GM18951 (cell line): ENCODE results near the gene SLC7A7.
A peak's percentile ranks its signal among the peaks of the same experiment; 100 is the strongest.
"Not testable (repeated sequence)": the region's sequence is repeated elsewhere in the genome, so short reads cannot be mapped to it uniquely, and the experiment has no call there.

Experiments used
- POLR2A ChIP-seq: IDR thresholded peaks from 4 replicates; pipeline ENCODE4 v1.6.1; 2011; ENCODE audit warnings: mild to moderate bottlenecking; ENCODE audit not compliant: insufficient read length, insufficient read depth; ENCODE audit errors: extremely low read depth
- in situ Hi-C: fragments of 300-500 bp; cut with MboI; formaldehyde crosslinking; loops from one replicate; pipeline ENCODE4 v1.12.0; 2022; ENCODE audit warnings: low sequenced_read_pairs, mixed read lengths, inconsistent platforms; ENCODE audit not compliant: unreplicated experiment

The SLC7A7 gene

GRCh38 chr14:22838631-22839041, 23.4 kb upstream of the SLC7A7 start:
- TF ChIP-seq POLR2A: no peak
- in situ Hi-C loops: no loop called here

- in situ Hi-C loops: no loop called here
- TF ChIP-seq POLR2A: no peak
Observed at GRCh38 chr14:22837750-22838538, 22.7 kb upstream of the SLC7A7 start.

DNA sequence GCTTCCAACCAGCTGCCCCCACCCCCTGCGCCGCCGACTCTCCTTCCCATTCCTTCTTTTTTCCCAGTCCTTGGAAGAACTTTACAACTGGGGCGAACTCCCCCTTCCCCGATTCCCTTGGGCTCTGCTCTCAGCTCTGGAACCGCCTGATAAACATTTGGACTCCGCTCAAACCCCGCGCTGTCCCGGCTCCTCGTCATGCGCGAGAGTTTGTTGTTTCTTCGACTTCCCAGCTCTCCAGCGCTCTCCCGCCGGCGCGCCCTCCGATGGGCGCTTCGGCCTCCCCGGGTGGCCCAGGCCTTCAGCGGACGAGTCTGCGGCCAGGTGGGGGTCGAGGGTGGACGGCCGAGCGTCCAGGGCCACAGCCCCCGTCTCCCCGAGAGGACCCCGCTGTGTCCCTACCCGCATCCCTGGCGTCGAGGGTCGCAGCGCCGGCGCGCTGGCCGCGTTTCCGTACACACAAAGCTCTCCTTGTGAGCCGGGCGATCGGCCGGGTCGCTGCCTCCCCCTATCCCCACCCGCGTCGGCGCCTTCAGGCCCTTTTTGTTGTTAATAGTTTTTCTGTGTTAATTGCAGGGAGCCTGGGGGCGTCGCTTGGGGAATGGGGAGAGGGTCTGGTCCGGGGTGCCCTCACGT, 22.0 kb upstream of the SLC7A7 start:
- no peak for TF ChIP-seq POLR2A
- in situ Hi-C loops: no loop called here

DNA sequence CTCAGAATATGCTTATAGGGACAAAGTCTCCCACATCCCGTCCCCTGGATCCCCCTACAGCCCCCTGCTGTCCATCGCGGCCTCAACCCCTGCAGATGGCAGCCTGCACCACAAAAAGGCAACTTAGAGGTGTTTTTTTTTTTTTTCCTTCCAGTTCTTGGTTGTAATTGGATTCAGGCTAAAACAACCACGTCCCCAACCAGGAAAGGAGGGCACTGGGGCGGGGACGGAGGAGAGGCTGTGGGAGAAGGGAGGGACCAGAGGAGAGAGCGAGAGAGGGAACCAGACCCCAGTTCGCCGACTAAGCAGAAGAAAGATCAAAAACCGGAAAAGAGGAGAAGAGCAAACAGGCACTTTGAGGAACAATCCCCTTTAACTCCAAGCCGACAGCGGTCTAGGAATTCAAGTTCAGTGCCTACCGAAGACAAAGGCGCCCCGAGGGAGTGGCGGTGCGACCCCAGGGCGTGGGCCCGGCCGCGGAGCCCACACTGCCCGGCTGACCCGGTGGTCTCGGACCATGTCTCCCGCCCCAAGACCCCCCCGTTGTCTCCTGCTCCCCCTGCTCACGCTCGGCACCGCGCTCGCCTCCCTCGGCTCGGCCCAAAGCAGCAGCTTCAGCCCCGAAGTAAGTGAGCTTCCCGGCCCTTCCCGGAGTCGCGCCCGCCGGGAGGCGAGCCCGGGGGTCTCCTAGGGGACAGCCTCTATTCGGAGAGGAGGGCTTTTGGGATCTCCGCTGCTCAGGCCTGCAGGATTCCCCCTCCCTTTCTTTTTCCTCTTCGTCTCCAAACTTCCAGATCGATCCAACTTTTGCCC, 21.3 kb upstream of the SLC7A7 start, which contains the start of gene MMP14:
Gene MMP14 (plus strand): TSS at position 285 of the 813 bp plus-strand sequence. CDS start 233 bp downstream, at position 518.
- in situ Hi-C loops: no loop called here
- TF ChIP-seq POLR2A: no peak

GRCh38 chr14:22835505-22835904, 20.3 kb upstream of the SLC7A7 start:
- in situ Hi-C loops: no loop called here
- TF ChIP-seq POLR2A: no peak

DNA sequence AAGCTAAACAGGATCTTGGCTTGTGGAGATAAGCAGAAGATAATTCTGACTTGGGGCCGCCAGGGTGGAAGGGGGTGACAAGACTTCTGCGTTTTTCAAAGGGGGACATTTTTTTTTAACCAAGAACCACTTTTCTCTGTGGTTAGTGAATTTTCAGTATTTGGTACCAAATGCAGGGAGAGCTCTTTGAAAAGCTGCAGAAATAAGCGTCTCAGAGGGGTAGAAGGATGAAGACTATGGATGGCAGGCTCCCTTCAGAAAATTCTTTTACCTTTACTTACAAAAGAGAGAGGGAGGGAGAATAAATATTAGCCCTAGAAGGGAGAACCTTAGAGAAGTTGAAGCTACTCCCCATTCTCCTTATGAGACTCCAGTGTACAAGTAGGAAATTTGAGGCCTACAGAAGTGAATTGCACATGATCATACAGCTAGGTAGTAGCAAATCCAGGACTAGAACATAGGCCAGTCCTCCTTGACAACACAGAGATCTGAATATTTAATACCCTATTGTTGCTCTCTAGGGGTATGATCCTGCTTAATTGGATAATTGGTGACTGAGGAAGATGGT, 15.3 kb upstream of the SLC7A7 start:
- in situ Hi-C loops: no loop called here
- TF ChIP-seq POLR2A: no peak

DNA sequence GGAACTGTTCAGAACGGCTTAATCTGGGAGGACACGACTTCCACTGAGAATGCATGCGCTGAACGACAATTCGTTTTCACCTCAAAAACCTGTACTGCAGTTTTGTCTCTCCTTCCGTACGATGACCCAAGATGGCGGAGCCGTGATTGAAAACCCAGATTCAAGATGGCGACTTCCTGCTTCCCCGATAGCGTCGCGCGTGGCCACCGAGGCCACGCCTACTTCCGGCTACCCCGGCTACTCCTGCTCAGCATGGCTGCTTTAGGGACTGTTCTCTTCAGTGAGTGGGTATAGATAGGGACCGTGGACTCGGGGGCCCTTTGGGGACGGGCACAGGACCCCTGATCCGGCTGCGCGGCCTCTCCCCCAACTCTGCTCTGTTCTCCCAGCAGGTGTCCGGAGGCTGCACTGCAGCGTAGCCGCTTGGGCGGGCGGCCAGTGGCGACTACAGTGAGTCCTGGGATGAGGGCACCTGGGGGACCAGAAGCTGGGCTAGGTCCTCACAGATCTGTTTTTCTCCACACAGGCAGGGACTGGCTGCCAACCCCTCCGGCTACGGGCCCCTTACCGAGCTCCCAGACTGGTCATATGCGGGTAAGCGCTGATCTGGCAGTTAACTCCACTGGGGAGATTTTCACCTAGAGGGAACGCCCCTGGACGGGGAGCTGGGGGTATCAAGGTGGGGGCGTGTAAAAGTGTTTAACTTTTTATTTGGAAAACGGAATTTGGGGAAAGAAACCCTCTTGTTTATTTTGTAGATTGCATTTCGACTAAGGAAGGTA, 14.6 kb upstream of the SLC7A7 start, which contains the start of gene MRPL52:
Gene MRPL52 (plus strand): TSS at position 227 of the 782 bp plus-strand sequence. CDS start 26 bp downstream, at position 253.
- in situ Hi-C loops: no loop called here
- peak; percentile 82 for TF ChIP-seq POLR2A

DNA sequence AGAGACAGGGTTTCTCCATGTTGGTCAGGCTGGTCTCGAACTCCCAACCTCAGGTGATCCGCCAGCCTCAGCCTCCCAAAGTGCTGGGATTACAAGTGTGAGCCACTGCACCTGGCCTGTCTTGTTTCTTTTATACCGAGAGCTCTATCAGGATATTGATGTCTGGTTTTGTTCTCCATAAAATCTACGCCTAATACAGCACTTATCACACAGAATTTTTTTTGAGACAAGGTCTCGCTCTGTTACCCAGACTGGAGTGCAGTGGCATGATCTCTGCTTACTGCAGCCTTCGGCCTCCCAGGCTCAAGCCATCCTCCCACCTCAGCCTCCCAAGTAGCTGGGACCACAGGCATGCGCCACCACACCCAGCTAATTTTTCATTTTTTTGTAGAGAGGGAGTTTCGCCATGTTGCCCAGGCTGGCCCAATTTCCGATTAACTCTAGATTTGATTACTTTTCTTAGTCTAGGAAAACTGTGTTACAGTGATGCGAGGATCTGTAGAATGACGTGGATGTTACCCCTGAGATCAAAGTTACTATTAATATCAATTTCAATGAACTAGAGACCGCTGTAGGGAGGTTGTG, 13.9 kb upstream of the SLC7A7 start:
- in situ Hi-C loops: not testable (repeated sequence)

- no peak for TF ChIP-seq POLR2A
- in situ Hi-C loops: no loop called here
Observed at GRCh38 chr14:22824711-22825359, 9.6 kb upstream of the SLC7A7 start.

- TF ChIP-seq POLR2A: peak; percentile 32
- in situ Hi-C loops: no loop called here
Observed at GRCh38 chr14:22822571-22823098, 7.4 kb upstream of the SLC7A7 start.

GRCh38 chr14:22822016-22822570, 6.9 kb upstream of the SLC7A7 start:
- no peak for TF ChIP-seq POLR2A
- in situ Hi-C loops: no loop called here
